K562 (cell line): Measurements from ENCODE around the gene REG4. TPM values are rescaled to one million over a fixed set of nuclear protein-coding genes. Genes with fewer than 3 reads are reported as not detected.

Source experiments
- ATF3 ChIP-seq, 2 experiments: fragments of 450-650 bp in 1 of 2; sonication (generic) in 1 of 2; formaldehyde crosslinking in 1 of 2; IDR thresholded peaks in 1 of 2; conservative IDR thresholded peaks in 1 of 2; 2 replicates each; pipeline versions ENCODE4 v1.6.1 to v1.8.1; 2016 to 2023; ENCODE audit warnings: mild to moderate bottlenecking in 2 of 2, moderate library complexity in 2 of 2, inconsistent platforms in 1 of 2, missing genetic modification reagents in 1 of 2
- BACH1 ChIP-seq: fragments of 200-800 bp; sonication (Bioruptor generic); IDR thresholded peaks from 2 replicates; pipeline ENCODE4 v1.6.1; 2016; ENCODE audit warnings: missing genetic modification characterization, missing compliant biosample characterization
- BRD4 ChIP-seq: fragments of 200-600 bp; sonication (generic); IDR thresholded peaks from 2 replicates; pipeline ENCODE4 v1.6.1; 2017; ENCODE audit warnings: inconsistent platforms
- CBFA2T3 ChIP-seq: fragments of 450-650 bp; IDR thresholded peaks from 2 replicates; pipeline ENCODE4 v1.6.1; 2017
- CXXC5 ChIP-seq: fragments of 250-450 bp; sonication (Bioruptor Pico); IDR thresholded peaks from 2 replicates; pipeline ENCODE4 v1.8.0; 2022; ENCODE audit warnings: inconsistent platforms, mild to moderate bottlenecking, moderate library complexity
- HNRNPUL1 ChIP-seq: fragments of 200-400 bp; formaldehyde crosslinking; IDR thresholded peaks from 2 replicates; pipeline ENCODE4 v1.6.1; 2017; ENCODE audit warnings: low read length
- MAZ ChIP-seq, 2 experiments: fragments of 450-650 bp in 1 of 2; sonication (generic) in 1 of 2; formaldehyde crosslinking; IDR thresholded peaks in 1 of 2; conservative IDR thresholded peaks in 1 of 2; 2 replicates each; pipeline versions ENCODE4 v1.4.0 to v1.5.0; 2020; ENCODE audit warnings: mild to moderate bottlenecking in 1 of 2, missing genetic modification reagents in 1 of 2
- RBBP5 ChIP-seq: fragments of 200-600 bp; sonication (generic); IDR thresholded peaks from 2 replicates; pipeline ENCODE4 v1.6.1; 2012; ENCODE audit warnings: borderline replicate concordance, mild to moderate bottlenecking, low read length, control low read depth, inconsistent platforms; ENCODE audit not compliant: insufficient read depth, poor library complexity, severe bottlenecking
- SMAD2 ChIP-seq: fragments of 150-350 bp; IDR thresholded peaks from 2 replicates; pipeline ENCODE4 v1.6.1; 2014; ENCODE audit warnings: low read depth, mild to moderate bottlenecking, low read length
- TAF7 ChIP-seq: fragments of 450-650 bp; IDR thresholded peaks from 2 replicates; pipeline ENCODE4 v1.6.1; 2016; ENCODE audit warnings: missing genetic modification characterization, missing compliant biosample characterization
- YBX1 ChIP-seq: fragments of 450-650 bp; IDR thresholded peaks from 2 replicates; pipeline ENCODE4 v1.7.1; 2016; ENCODE audit warnings: mild to moderate bottlenecking
- ZNF143 ChIP-seq: sonication (generic); formaldehyde crosslinking; IDR thresholded peaks from 2 replicates; pipeline ENCODE4 v1.9.0; 2022; ENCODE audit warnings: mild to moderate bottlenecking, missing genetic modification reagents
- ZNF232 ChIP-seq: sonication (generic); formaldehyde crosslinking; IDR thresholded peaks from 2 replicates; pipeline ENCODE4 v1.8.0; 2022; ENCODE audit warnings: mild to moderate bottlenecking, missing genetic modification reagents
- ZSCAN32 ChIP-seq: fragments of 450-650 bp; formaldehyde crosslinking; IDR thresholded peaks from 2 replicates; pipeline ENCODE4 v1.4.0; 2020; ENCODE audit warnings: mild to moderate bottlenecking, moderate library complexity
- polyA plus RNA-seq, 8 experiments: library from polyadenylated mRNA; depleted of rRNA in 4 of 8; stranded (reverse) in 5 of 8; unstranded in 3 of 8; fragments of >200 nt; fragmentation: Nextera tagmentation in 2 of 8; fragmentation: Illumina TruSeq in 1 of 8; extraction: Ambion mirVana in 2 of 8; extraction: Trizol in 1 of 8; gene quantifications; 2 replicates each; pipeline versions ENCODE4 v1.2.1 to v1.2.3, GENCODE V29; 2011 to 2014; ENCODE audit warnings: inconsistent platforms in 1 of 8, missing spikeins in 1 of 8
- total RNA-seq, 7 experiments: library from RNA; depleted of rRNA in 6 of 7; stranded (reverse); fragments of >200 nt in 6 of 7; fragmentation: Illumina TruSeq in 2 of 7; extraction: Trizol in 2 of 7; gene quantifications; 2 replicates each; pipeline versions ENCODE4 v1.2.1 to v1.2.3, GENCODE V29; 2011 to 2021; ENCODE audit warnings: low replicate concordance in 1 of 7
- TF ChIP-seq, protein P1 (sequence below), 2 experiments: fragments of 150-350 bp in 1 of 2; IDR thresholded peaks; 2 replicates each; pipeline ENCODE4 v1.6.1; 2012 to 2016; ENCODE audit warnings: low read depth in 2 of 2, low read length in 2 of 2, mild to moderate bottlenecking in 1 of 2, moderate library complexity in 1 of 2
- TF ChIP-seq, protein P2 (sequence below): sonication (generic); formaldehyde crosslinking; IDR thresholded peaks from 2 replicates; pipeline ENCODE4 v1.8.1; 2023; ENCODE audit warnings: mild to moderate bottlenecking, missing genetic modification reagents
- TF ChIP-seq, protein P3 (sequence below): IDR thresholded peaks from 2 replicates; pipeline ENCODE4 v1.6.1; 2016; ENCODE audit warnings: missing genetic modification characterization, missing compliant biosample characterization
- TF ChIP-seq, protein P4 (sequence below), 2 experiments: IDR thresholded peaks; 2 replicates each; pipeline ENCODE4 v1.6.1; 2011; ENCODE audit warnings: borderline replicate concordance in 1 of 2, control low read depth in 1 of 2, low read depth in 1 of 2, low read length in 1 of 2, mild to moderate bottlenecking in 1 of 2, mixed read lengths in 1 of 2, moderate library complexity in 1 of 2; ENCODE audit not compliant: insufficient read depth in 1 of 2, insufficient read length in 1 of 2, poor library complexity in 1 of 2, severe bottlenecking in 1 of 2; ENCODE audit errors: extremely low read depth in 1 of 2

REG4 gene
- total and polyA plus RNA-seq, 9 of the 15 experiments (the other 6 are each of a cell fraction or from before 2014, with no cell fraction given) = not detected

DNA sequence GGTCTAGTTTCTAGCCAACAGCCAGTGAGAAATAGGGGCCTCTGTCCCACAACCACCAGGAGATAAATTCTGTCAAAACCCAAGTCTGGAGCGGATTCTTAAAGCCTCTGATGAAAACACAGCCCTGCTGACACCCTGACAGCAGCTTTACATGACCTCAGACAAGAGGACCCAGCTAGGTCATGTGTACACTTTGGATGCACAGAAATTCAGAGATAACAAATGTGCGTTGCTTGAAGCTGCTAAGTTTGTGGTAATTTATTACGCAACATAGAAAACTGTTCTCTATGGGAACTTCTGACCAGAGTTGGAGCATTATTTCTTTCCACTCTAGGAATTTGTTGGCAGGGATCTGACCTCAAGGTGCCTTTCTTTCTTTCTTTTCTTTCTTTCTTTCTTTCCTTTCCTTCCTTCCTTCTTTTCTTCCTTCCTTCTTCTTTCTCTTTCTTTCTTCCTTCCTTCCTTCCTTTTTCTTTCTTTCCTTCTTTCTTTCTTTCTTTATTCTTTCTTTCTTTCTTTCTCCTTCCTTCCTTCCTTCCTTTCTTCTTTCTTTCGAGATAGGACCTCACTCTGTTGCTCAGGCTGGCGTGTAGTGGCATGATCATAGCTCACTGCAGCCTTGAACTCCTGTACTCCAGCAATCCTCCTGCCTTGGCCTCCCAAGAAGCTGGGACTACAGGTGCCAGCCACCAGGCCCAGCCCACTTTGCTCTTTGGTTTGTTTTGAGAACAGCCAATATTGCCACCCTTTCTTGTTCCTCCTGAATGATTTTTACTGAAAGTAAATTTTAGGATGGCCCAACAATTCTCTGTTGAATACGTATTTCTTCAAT is 27.7 kb downstream of the REG4 start (continued):
- TF ChIP-seq, protein P1, sequence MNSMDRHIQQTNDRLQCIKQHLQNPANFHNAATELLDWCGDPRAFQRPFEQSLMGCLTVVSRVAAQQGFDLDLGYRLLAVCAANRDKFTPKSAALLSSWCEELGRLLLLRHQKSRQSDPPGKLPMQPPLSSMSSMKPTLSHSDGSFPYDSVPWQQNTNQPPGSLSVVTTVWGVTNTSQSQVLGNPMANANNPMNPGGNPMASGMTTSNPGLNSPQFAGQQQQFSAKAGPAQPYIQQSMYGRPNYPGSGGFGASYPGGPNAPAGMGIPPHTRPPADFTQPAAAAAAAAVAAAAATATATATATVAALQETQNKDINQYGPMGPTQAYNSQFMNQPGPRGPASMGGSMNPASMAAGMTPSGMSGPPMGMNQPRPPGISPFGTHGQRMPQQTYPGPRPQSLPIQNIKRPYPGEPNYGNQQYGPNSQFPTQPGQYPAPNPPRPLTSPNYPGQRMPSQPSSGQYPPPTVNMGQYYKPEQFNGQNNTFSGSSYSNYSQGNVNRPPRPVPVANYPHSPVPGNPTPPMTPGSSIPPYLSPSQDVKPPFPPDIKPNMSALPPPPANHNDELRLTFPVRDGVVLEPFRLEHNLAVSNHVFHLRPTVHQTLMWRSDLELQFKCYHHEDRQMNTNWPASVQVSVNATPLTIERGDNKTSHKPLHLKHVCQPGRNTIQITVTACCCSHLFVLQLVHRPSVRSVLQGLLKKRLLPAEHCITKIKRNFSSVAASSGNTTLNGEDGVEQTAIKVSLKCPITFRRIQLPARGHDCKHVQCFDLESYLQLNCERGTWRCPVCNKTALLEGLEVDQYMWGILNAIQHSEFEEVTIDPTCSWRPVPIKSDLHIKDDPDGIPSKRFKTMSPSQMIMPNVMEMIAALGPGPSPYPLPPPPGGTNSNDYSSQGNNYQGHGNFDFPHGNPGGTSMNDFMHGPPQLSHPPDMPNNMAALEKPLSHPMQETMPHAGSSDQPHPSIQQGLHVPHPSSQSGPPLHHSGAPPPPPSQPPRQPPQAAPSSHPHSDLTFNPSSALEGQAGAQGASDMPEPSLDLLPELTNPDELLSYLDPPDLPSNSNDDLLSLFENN (IDR thresholded peaks at IDR 0.05; ENCODE audit: low read depth in 2 of 2, low read length in 2 of 2) = no peak
- TF ChIP-seq CXXC5 (peak; percentile 43; the same call in 1 of the 2 replicates), ZNF143 (CRISPR knock-in tag) (no peak), SMAD2 (no peak), ATF3 (IDR thresholded peaks at IDR 0.05) (peak; percentile 34; the same call in 1 of the 2 replicates), ATF3 (CRISPR knock-in tag; conservative IDR thresholded peaks at IDR 0.05) (no peak), MAZ (CRISPR knock-in tag; conservative IDR thresholded peaks at IDR 0.05 in 1 of 2, IDR thresholded peaks at IDR 0.05 in 1 of 2) (no peak), BACH1 (tag) (no peak), ZNF232 (no peak), YBX1 (no peak), ZSCAN32 (CRISPR knock-in tag) (no peak), TAF7 (tag) (no peak), CBFA2T3 (no peak), BRD4 (no peak), HNRNPUL1 (no peak), RBBP5 (no peak)
- TF ChIP-seq, protein P2, sequence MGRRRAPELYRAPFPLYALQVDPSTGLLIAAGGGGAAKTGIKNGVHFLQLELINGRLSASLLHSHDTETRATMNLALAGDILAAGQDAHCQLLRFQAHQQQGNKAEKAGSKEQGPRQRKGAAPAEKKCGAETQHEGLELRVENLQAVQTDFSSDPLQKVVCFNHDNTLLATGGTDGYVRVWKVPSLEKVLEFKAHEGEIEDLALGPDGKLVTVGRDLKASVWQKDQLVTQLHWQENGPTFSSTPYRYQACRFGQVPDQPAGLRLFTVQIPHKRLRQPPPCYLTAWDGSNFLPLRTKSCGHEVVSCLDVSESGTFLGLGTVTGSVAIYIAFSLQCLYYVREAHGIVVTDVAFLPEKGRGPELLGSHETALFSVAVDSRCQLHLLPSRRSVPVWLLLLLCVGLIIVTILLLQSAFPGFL (CRISPR knock-in tag) = no peak
- TF ChIP-seq, protein P3, sequence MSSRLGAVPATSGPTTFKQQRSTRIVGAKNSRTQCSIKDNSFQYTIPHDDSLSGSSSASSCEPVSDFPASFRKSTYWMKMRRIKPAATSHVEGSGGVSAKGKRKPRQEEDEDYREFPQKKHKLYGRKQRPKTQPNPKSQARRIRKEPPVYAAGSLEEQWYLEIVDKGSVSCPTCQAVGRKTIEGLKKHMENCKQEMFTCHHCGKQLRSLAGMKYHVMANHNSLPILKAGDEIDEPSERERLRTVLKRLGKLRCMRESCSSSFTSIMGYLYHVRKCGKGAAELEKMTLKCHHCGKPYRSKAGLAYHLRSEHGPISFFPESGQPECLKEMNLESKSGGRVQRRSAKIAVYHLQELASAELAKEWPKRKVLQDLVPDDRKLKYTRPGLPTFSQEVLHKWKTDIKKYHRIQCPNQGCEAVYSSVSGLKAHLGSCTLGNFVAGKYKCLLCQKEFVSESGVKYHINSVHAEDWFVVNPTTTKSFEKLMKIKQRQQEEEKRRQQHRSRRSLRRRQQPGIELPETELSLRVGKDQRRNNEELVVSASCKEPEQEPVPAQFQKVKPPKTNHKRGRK (tag) = peak; percentile 99
- TF ChIP-seq, protein P4, sequence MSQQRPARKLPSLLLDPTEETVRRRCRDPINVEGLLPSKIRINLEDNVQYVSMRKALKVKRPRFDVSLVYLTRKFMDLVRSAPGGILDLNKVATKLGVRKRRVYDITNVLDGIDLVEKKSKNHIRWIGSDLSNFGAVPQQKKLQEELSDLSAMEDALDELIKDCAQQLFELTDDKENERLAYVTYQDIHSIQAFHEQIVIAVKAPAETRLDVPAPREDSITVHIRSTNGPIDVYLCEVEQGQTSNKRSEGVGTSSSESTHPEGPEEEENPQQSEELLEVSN (IDR thresholded peaks at IDR 0.05; ENCODE audit: borderline replicate concordance in 1 of 2, extremely low read depth in 1 of 2, insufficient read depth in 1 of 2, insufficient read length in 1 of 2, low read depth in 1 of 2, low read length in 1 of 2, poor library complexity in 1 of 2, severe bottlenecking in 1 of 2) = no peak
